HepG2 (cell line): Measurements from ENCODE around the gene CCDC93. TPM values are rescaled to one million over a fixed set of nuclear protein-coding genes. Genes with fewer than 3 reads are reported as not detected.

Experiments used
- ATAC-seq: fragments of 200-7000 bp; cut with Tn5 transposase; 3 replicates; pipeline ENCODE4 v1.9.1; 2020; ENCODE audit warnings: mild to moderate bottlenecking, moderate library complexity
- BruUV-seq: library from RNA; stranded (reverse); fragments of 400-500 nt; replicated peaks from 2 replicates; lab custom pipeline; 2021; lab: Mats Ljungman, UMichigan
- CTCF ChIA-PET: fragments of 300-600 bp; formaldehyde crosslinking; extraction: SDS; loops from one replicate; lab custom pipeline; 2021; ENCODE audit warnings: low total read pairs, inconsistent platforms, low intra/inter-chr PET ratio; lab: Yijun Ruan, JAX
- POLR2A ChIA-PET: fragments of 350-600 bp; sonication (Branson Sonifier 250); formaldehyde crosslinking; loops from one replicate; lab custom pipeline; 2020; ENCODE audit warnings: antibody characterized with exemption, inconsistent platforms; lab: Yijun Ruan, JAX
- DNase-seq: peaks from one replicate; pipeline ENCODE4 v3.0.0-alpha.2; 2015; ENCODE audit warnings: low spot score
- FAIRE-seq: peaks from 3 replicates; lab custom pipeline; 2011; peaks lifted over from hg19 to GRCh38; lab: Jason Lieb, UNC
- H2AFZ ChIP-seq: one replicate; pipeline ENCODE4 v1.6.1; 2011; ENCODE audit warnings: low read length, inconsistent platforms
- H3K27ac ChIP-seq: fragments of 300-600 bp; 3 replicates; pipeline ENCODE4 v1.8.0; 2011; ENCODE audit warnings: mixed run types, mild to moderate bottlenecking, mixed read lengths, low read length, inconsistent platforms; ENCODE audit not compliant: insufficient read depth; ENCODE audit errors: extremely low read length
- H3K27me3 ChIP-seq, 2 experiments: fragments of 200-600 bp in 1 of 2; 2 replicates in 1 of 2; 3 replicates in 1 of 2; pipeline versions ENCODE4 v1.6.0 to v1.8.0; 2011; ENCODE audit warnings: low read length in 2 of 2, mild to moderate bottlenecking in 2 of 2, moderate library complexity in 2 of 2, inconsistent platforms in 1 of 2; ENCODE audit not compliant: insufficient read depth in 2 of 2, control insufficient read depth in 1 of 2
- H3K36me3 ChIP-seq, 2 experiments: fragments of 200-600 bp in 1 of 2; replicated peaks in 1 of 2; 2 replicates in 1 of 2; 3 replicates in 1 of 2; pipeline versions ENCODE4 v1.5.1 to v1.8.0; 2011; ENCODE audit warnings: low read length in 2 of 2, inconsistent platforms in 1 of 2; ENCODE audit not compliant: insufficient read depth in 2 of 2, control insufficient read depth in 1 of 2
- H3K4me1 ChIP-seq: 2 replicates; pipeline ENCODE4 v1.5.1; 2012; ENCODE audit warnings: low read length, inconsistent platforms; ENCODE audit not compliant: insufficient read depth
- H3K4me2 ChIP-seq: 2 replicates; pipeline ENCODE4 v1.6.0; 2011; ENCODE audit warnings: low read depth, low read length, inconsistent platforms
- H3K4me3 ChIP-seq, 3 experiments: fragments of 200-600 bp in 1 of 3; sonication (generic), shearing (Covaris generic) in 1 of 3; replicated peaks in 1 of 3; 2 replicates each; pipeline ENCODE4 v1.5.1; 2011 to 2016; ENCODE audit warnings: low read length in 3 of 3, inconsistent platforms in 2 of 3, low read depth in 2 of 3, mild to moderate bottlenecking in 2 of 3, control low read depth in 1 of 3, mixed read lengths in 1 of 3; ENCODE audit not compliant: insufficient read depth in 1 of 3
- H3K79me2 ChIP-seq: one replicate; pipeline ENCODE4 v1.6.1; 2011; ENCODE audit warnings: low read length, inconsistent platforms; ENCODE audit not compliant: insufficient read depth
- H3K9ac ChIP-seq: 2 replicates; pipeline ENCODE4 v1.6.0; 2011; ENCODE audit warnings: mild to moderate bottlenecking, low read depth, low read length, inconsistent platforms; ENCODE audit not compliant: insufficient read depth
- H3K9me3 ChIP-seq: 2 replicates; pipeline ENCODE4 v1.5.1; 2012; ENCODE audit warnings: mild to moderate bottlenecking, low read length
- H4K20me1 ChIP-seq: 2 replicates; pipeline ENCODE4 v1.6.0; 2011; ENCODE audit warnings: inconsistent platforms, mild to moderate bottlenecking, low read length, moderate library complexity; ENCODE audit not compliant: insufficient read depth
- CEBPB ChIP-seq: IDR thresholded peaks from 2 replicates; pipeline ENCODE4 v1.6.1; 2011; ENCODE audit warnings: low read depth, low read length, improper control_type of control experiment, borderline replicate concordance
- HIVEP1 ChIP-seq: sonication (generic); formaldehyde crosslinking; IDR thresholded peaks from 2 replicates; pipeline ENCODE4 v1.4.0; 2020; ENCODE audit warnings: mild to moderate bottlenecking, missing genetic modification reagents
- NR1H2 ChIP-seq: sonication (generic); formaldehyde crosslinking; IDR thresholded peaks from 2 replicates; pipeline ENCODE4 v1.8.1; 2022; ENCODE audit warnings: low read depth, missing genetic modification reagents, borderline replicate concordance
- SMARCC2 ChIP-seq: fragments of 450-650 bp; IDR thresholded peaks from 2 replicates; pipeline ENCODE4 v1.6.1; 2017; ENCODE audit warnings: antibody characterized with exemption, mild to moderate bottlenecking
- THRA ChIP-seq: sonication (generic); formaldehyde crosslinking; IDR thresholded peaks from 2 replicates; pipeline ENCODE4 v1.4.0; 2020; ENCODE audit warnings: missing genetic modification reagents, borderline replicate concordance
- ZFP82 ChIP-seq: sonication (generic); formaldehyde crosslinking; IDR thresholded peaks from 2 replicates; pipeline ENCODE4 v1.5.1; 2020; ENCODE audit warnings: mild to moderate bottlenecking, missing genetic modification reagents, borderline replicate concordance
- ZNF605 ChIP-seq: sonication (generic); formaldehyde crosslinking; IDR thresholded peaks from 2 replicates; pipeline ENCODE4 v1.8.0; 2022; ENCODE audit warnings: mild to moderate bottlenecking, missing genetic modification reagents
- WGBS: methylation state at CpG from one replicate; pipeline ENCODE4 v1.1.6; 2017; ENCODE audit warnings: low lambda C conversion rate; 5-methylcytosine and 5-hydroxymethylcytosine counted together
- in situ Hi-C: cut with HindIII; loops from 2 replicates; pipeline ENCODE4 v1.10.0; 2017; ENCODE audit warnings: low pct_unique_long_range_greater_than_20kb; ENCODE audit not compliant: extremely low pct_ligation_motif_present
- intact Hi-C: fragments of 100-400 bp; cut with micrococcal nuclease; formaldehyde crosslinking; loops from one replicate; pipeline ENCODE4 v1.10.0; 2022; ENCODE audit not compliant: unreplicated experiment
- polyA plus RNA-seq, 8 experiments: library from polyadenylated mRNA; depleted of rRNA in 3 of 8; stranded (reverse) in 7 of 8; unstranded in 1 of 8; fragments of >200 nt; fragmentation: Illumina TruSeq in 4 of 8; extraction: Trizol in 4 of 8; gene quantifications; 2 replicates each; pipeline versions ENCODE4 v1.2.1 to v1.2.3, GENCODE V29; 2011 to 2016; ENCODE audit warnings: low read depth in 4 of 8, missing spikeins in 1 of 8, mixed read lengths in 1 of 8; ENCODE audit not compliant: insufficient read depth in 1 of 8
- total RNA-seq, 5 experiments: library from RNA; depleted of rRNA; stranded (reverse); fragments of >200 nt; fragmentation: Illumina TruSeq; extraction: Trizol; gene quantifications; 2 replicates each; pipeline ENCODE4 v1.2.3, GENCODE V29; 2016; ENCODE audit warnings: low read depth in 1 of 5
- TF ChIP-seq, protein P1 (sequence below): sonication (generic); formaldehyde crosslinking; IDR thresholded peaks from 2 replicates; pipeline ENCODE4 v1.5.0; 2020; ENCODE audit warnings: missing genetic modification reagents

CCDC93 gene
- total and polyA plus RNA-seq, 2 of the 13 experiments (the other 11 are each of a cell fraction or from before 2014, with no cell fraction given), result 37.2 to 53.2 TPM

DNA sequence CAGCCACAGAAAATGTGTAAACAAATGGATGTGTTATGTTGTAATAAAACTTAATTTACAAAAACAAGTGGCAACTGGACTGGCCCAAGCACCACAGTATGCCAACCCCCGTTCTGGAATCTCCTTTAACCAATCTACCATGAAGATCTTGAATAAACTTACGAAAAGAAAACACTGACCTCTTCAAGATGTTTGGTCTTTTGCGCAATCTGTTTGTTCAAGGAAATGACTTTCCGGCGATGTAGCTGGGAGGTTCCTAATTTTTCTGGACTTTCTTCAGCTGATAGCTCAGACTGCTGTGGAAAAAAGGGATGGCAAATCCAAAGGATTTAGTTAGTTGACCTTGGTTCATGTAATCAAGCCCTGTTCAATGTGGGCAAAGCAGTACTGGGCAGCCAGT is 55.7 kb downstream of the CCDC93 start:
- Histone ChIP-seq H3K79me2 (no peaks in the 10 kb centered on the region), H3K9ac (no peak overlapping the region), H3K27me3 (no peaks in the 10 kb centered on the region), H3K4me1 (peaks cover 9% of the 10 kb centered on the region; the same call in 1 of the 2 replicates), H2AFZ (no peak overlapping the region), H3K9me3 (no peaks in the 10 kb centered on the region), H3K27ac (no peak overlapping the region), H3K36me3 (peaks cover 29 to 61% of the 10 kb centered on the region in 2 experiments), H4K20me1 (no peaks in the 10 kb centered on the region), H3K4me3 (no peak overlapping the region), H3K4me2 (no peak overlapping the region)
- ATAC-seq (no peak), FAIRE-seq (peak; percentile 59), DNase-seq (no peak)
- no TSS peak for BruUV-seq
- in situ Hi-C loops, result no loop called here
- TF ChIP-seq SMARCC2 (no peak), HIVEP1 (CRISPR knock-in tag) (no peak), ZFP82 (CRISPR knock-in tag) (no peak), CEBPB (peak; percentile 45; the same call in 1 of the 2 replicates), ZNF605 (no peak)
- intact Hi-C loops, result no loop called here
- WGBS, result 85% methylated on average over 5 of the region's 5 CpGs
- ChIA-PET CTCF (no interaction called here), POLR2A (no interaction called here)

DNA sequence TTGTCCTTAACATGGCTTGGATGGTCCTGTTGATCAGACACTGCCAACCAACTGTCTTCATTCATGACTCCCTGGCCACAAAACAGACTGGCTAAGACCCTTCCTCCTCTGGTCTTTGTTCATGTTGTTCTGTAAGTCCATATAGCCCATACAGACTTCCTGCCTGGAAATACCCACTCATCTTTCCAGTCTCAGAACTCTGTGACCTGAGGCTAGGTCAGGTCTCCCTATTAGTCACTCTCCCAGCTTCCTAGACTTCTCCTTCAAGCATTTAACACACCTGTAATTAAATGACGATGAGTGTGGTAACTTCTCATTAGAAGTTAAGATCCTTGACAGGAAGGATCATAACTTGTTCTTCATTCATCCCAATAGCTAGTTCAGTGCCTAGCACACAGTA is 56.3 kb downstream of the CCDC93 start:
- CTCF ChIA-PET, result no interaction called here
- in situ Hi-C loops, result no loop called here
- POLR2A ChIA-PET, result no interaction called here
- Histone ChIP-seq H3K27me3 (no peaks in the 10 kb centered on the region), H3K4me1 (peaks cover 9% of the 10 kb centered on the region; the same call in 1 of the 2 replicates), H3K9me3 (no peaks in the 10 kb centered on the region), H3K36me3 (peaks cover 30 to 67% of the 10 kb centered on the region in 2 experiments), H4K20me1 (no peaks in the 10 kb centered on the region), H3K27ac (no peak overlapping the region), H3K79me2 (no peaks in the 10 kb centered on the region), H3K9ac (no peak overlapping the region), H2AFZ (no peak overlapping the region), H3K4me3 (no peak overlapping the region), H3K4me2 (no peak overlapping the region)
- no peak for FAIRE-seq
- ATAC-seq, result no peak
- no peak for TF ChIP-seq NR1H2 (CRISPR knock-in tag)
- TF ChIP-seq, protein P1, sequence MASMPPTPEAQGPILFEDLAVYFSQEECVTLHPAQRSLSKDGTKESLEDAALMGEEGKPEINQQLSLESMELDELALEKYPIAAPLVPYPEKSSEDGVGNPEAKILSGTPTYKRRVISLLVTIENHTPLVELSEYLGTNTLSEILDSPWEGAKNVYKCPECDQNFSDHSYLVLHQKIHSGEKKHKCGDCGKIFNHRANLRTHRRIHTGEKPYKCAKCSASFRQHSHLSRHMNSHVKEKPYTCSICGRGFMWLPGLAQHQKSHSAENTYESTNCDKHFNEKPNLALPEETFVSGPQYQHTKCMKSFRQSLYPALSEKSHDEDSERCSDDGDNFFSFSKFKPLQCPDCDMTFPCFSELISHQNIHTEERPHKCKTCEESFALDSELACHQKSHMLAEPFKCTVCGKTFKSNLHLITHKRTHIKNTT (CRISPR knock-in tag), result no peak
- no peak for TF ChIP-seq THRA (CRISPR knock-in tag)
- intact Hi-C loops, result loop anchor here (2.0 kb wide), 1 partner anchor 45 kb away; no protein-coding TSS in a partner anchor
- DNase-seq, result no peak
- BruUV-seq, result no TSS peak
- 97% methylated on average over 1 of the region's 1 CpG for WGBS
